ENCODE results near the gene TOR1AIP2. TPM values are rescaled to one million over a fixed set of nuclear protein-coding genes. Genes with fewer than 3 reads are reported as not detected.

TOR1AIP2 gene
- total and polyA plus RNA-seq, 2 of the 13 experiments (the other 11 are each of a cell fraction or from before 2014, with no cell fraction given), result 35.2 to 65.8 TPM

DNA sequence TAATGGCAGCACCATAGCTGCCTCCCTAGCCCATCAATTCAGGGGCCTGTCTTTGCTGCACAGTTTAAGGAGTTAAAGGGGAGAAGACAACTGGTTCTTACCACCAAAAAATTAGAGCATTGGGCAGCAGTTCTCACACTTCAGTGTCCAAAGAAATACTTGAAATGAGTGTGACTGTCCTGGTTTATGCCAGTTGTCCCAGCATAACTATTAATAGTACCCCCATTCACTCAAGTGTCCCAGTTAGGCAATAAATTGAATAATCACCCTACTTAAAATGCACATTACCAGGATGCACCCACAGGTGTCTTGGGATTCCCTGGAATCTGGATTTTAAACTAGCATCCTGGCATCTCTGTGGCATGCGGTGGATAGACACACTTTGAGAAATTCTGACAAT is 83.5 kb downstream of the TOR1AIP2 start:
- CTCF ChIA-PET (ENCODE audit: low intra/inter-chr PET ratio, low total read pairs), result no interaction called here
- WGBS (ENCODE audit: low lambda C conversion rate), result 57% methylated on average over 1 of the region's 1 CpG
- Histone ChIP-seq H3K27ac (ENCODE audit: extremely low read length, insufficient read depth, low read length) (no peak overlapping the region), H3K4me1 (ENCODE audit: insufficient read depth, low read length) (no peaks in the 10 kb centered on the region), H3K4me2 (ENCODE audit: low read depth, low read length) (no peak overlapping the region), H4K20me1 (ENCODE audit: insufficient read depth, low read length) (no peaks in the 10 kb centered on the region), H2AFZ (ENCODE audit: low read length) (no peak overlapping the region), H3K27me3 (ENCODE audit: control insufficient read depth in 1 of 2, insufficient read depth in 2 of 2, low read length in 2 of 2) (peaks cover 0 to 8% of the 10 kb centered on the region in 2 experiments; a peak in 4 of 5 replicates), H3K9ac (ENCODE audit: insufficient read depth, low read depth, low read length) (no peak overlapping the region), H3K4me3 (replicated peaks in 1 of 3; ENCODE audit: insufficient read depth in 1 of 3, low read depth in 2 of 3, low read length in 3 of 3) (no peak overlapping the region), H3K36me3 (replicated peaks in 1 of 2; ENCODE audit: control insufficient read depth in 1 of 2, insufficient read depth in 2 of 2, low read length in 2 of 2) (no peaks in the 10 kb centered on the region), H3K9me3 (ENCODE audit: low read length) (no peaks in the 10 kb centered on the region), H3K79me2 (ENCODE audit: insufficient read depth, low read length) (no peaks in the 10 kb centered on the region)
- TF ChIP-seq ZNF891 (CRISPR knock-in tag; IDR thresholded peaks at IDR 0.05) (no peak), ZNF841 (CRISPR knock-in tag; IDR thresholded peaks at IDR 0.05; ENCODE audit: borderline replicate concordance) (no peak)
- in situ Hi-C loops (cut with HindIII; ENCODE audit: extremely low pct_ligation_motif_present, low pct_unique_long_range_greater_than_20kb), result no loop called here
- FAIRE-seq (no peak), ATAC-seq (no peak), DNase-seq (ENCODE audit: low spot score) (no peak)
- no TSS peak for BruUV-seq (replicated peaks)
- intact Hi-C loops (cut with micrococcal nuclease; ENCODE audit: unreplicated experiment), result no loop called here
- POLR2A ChIA-PET, result no interaction called here

GRCh38 chr1:179793281-179793680 is 84.3 kb downstream of the TOR1AIP2 start:
- ATAC-seq (no peak), DNase-seq (ENCODE audit: low spot score) (no peak), FAIRE-seq (no peak)
- H4K20me1 ChIP-seq (ENCODE audit: insufficient read depth, low read length), result no peaks in the 10 kb centered on the region
- in situ Hi-C loops (cut with HindIII; ENCODE audit: extremely low pct_ligation_motif_present, low pct_unique_long_range_greater_than_20kb), result no loop called here
- H2AFZ ChIP-seq (ENCODE audit: low read length), result no peak overlapping the region
- H3K36me3 ChIP-seq (replicated peaks in 1 of 2; ENCODE audit: control insufficient read depth in 1 of 2, insufficient read depth in 2 of 2, low read length in 2 of 2), result no peaks in the 10 kb centered on the region
- no peaks in the 10 kb centered on the region for H3K79me2 ChIP-seq (ENCODE audit: insufficient read depth, low read length)
- ChIA-PET CTCF (ENCODE audit: low intra/inter-chr PET ratio, low total read pairs) (no interaction called here), POLR2A (no interaction called here)
- 30% methylated on average over 4 of the region's 4 CpGs for WGBS (ENCODE audit: low lambda C conversion rate)
- BruUV-seq (replicated peaks), result no TSS peak
- no peak overlapping the region for H3K9ac ChIP-seq (ENCODE audit: insufficient read depth, low read depth, low read length)
- peaks cover 0 to 8% of the 10 kb centered on the region in 2 experiments; a peak in 3 of 5 replicates for H3K27me3 ChIP-seq (ENCODE audit: control insufficient read depth in 1 of 2, insufficient read depth in 2 of 2, low read length in 2 of 2)
- TF ChIP-seq KLF9 (CRISPR knock-in tag; IDR thresholded peaks at IDR 0.05; ENCODE audit: low read depth) (no peak), TCF7 (IDR thresholded peaks at IDR 0.05; ENCODE audit: low read depth) (no peak), TEF (CRISPR knock-in tag; IDR thresholded peaks at IDR 0.05) (no peak), GPBP1L1 (CRISPR knock-in tag; IDR thresholded peaks at IDR 0.05) (no peak), ZNF121 (CRISPR knock-in tag; IDR thresholded peaks at IDR 0.05) (no peak), ZNF749 (CRISPR knock-in tag; IDR thresholded peaks at IDR 0.05; ENCODE audit: borderline replicate concordance) (no peak), ZEB1 (IDR thresholded peaks at IDR 0.05; ENCODE audit: insufficient replicate concordance, low read depth) (no peak), ZNF891 (CRISPR knock-in tag; IDR thresholded peaks at IDR 0.05) (no peak), KLF15 (CRISPR knock-in tag; IDR thresholded peaks at IDR 0.05; ENCODE audit: borderline replicate concordance) (no peak), RXRA (CRISPR knock-in tag; IDR thresholded peaks at IDR 0.05) (no peak), ZNF34 (CRISPR knock-in tag; IDR thresholded peaks at IDR 0.05; ENCODE audit: borderline replicate concordance) (no peak), RORA (CRISPR knock-in tag; IDR thresholded peaks at IDR 0.05) (no peak)
- TF ChIP-seq, protein P1, sequence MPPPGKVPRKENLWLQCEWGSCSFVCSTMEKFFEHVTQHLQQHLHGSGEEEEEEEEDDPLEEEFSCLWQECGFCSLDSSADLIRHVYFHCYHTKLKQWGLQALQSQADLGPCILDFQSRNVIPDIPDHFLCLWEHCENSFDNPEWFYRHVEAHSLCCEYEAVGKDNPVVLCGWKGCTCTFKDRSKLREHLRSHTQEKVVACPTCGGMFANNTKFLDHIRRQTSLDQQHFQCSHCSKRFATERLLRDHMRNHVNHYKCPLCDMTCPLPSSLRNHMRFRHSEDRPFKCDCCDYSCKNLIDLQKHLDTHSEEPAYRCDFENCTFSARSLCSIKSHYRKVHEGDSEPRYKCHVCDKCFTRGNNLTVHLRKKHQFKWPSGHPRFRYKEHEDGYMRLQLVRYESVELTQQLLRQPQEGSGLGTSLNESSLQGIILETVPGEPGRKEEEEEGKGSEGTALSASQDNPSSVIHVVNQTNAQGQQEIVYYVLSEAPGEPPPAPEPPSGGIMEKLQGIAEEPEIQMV (CRISPR knock-in tag; IDR thresholded peaks at IDR 0.05; ENCODE audit: low read depth), result no peak
- H3K4me2 ChIP-seq (ENCODE audit: low read depth, low read length), result no peak overlapping the region
- intact Hi-C loops (cut with micrococcal nuclease; ENCODE audit: unreplicated experiment), result no loop called here
- no peak overlapping the region for H3K27ac ChIP-seq (ENCODE audit: extremely low read length, insufficient read depth, low read length)
- no peaks in the 10 kb centered on the region for H3K9me3 ChIP-seq (ENCODE audit: low read length)
- no peaks in the 10 kb centered on the region for H3K4me1 ChIP-seq (ENCODE audit: insufficient read depth, low read length)
- no peak overlapping the region for H3K4me3 ChIP-seq (replicated peaks in 1 of 3; ENCODE audit: insufficient read depth in 1 of 3, low read depth in 2 of 3, low read length in 3 of 3)

Measured in HepG2 (cell line).